GM03348 (cell line): Measurements from ENCODE around the gene REXO1.
A peak's percentile ranks its signal among the peaks of the same experiment; 100 is the strongest.

Experiments used
- DNase-seq: peaks from one replicate; pipeline ENCODE4 v3.0.0; 2012; ENCODE audit warnings: low spot score

The REXO1 gene

DNA sequence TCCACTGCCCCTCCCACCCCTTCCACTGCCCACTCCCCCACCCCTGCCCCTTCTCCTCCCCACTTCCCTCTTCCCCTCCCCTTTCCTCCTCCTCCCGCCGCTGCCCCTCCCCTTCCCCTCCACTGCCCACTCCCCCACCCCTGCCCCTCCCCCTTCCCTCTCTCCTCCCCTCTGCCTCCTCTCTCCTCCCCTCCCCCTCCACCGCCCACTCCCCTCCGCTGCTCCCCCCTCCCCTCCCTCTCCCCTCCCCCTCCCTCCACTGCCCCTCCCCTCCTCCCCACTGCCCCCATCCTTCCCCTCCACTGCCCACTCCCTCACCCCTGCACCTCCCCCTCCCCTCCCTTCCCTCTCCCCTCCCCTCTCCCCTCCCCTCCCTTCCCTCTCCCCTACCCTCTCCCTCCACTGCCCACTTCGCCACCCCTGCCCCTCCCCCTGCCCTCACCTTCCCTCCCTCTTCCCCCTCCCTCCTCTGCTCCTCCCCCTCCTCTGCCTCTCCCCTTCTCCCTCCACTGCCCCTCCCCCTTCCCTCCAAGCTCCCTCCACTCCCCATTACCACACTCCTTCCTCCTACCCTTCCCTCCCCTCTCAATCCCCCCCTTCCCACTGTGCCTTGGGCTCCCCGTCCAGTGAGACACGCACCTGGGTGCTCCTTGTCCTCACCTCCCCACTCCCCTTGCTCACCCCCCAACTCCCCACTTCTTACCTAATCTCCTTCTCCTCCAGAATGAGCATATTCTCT lies 58.1 kb downstream of the REXO1 start:
- no peak for DNase-seq

DNA sequence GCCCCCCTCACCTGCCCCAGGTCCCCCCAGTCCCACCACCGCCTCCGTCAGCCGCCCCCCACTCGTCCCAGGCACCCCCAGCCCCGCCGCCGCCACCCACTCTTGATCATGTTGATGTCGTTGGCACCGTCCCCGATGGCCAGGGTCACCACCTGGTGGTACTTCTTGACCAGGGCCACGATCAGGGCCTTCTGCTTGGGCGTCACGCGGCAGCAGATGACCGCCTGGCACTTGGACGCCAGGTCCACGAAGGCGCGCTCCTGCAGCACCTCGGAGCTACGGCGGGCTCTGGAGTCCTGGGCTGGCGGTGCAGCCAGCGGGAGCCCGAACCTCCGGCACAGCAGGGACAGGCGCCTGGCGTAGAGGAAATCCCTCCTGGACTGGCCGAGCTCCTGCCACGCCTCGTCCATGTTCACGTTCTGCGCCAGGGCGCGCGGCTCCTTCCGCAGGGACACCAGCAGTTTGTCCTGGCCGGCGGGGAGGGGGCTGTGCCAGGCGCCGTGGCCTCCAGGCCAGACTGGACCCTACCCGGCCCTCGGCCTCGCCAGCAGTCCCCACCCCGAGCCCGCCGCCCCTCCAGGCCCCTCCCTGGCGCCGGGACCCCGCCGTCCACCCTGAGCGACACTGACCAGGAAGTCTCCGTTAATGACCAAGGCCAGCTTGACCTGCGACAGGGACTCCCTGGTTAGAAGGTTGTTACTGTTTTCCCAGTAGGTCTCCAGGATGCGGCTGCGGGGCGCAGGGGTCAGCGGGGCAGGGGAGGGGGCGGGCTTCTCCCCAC lies 58.8 kb downstream of the REXO1 start:
- no peak for DNase-seq

DNA sequence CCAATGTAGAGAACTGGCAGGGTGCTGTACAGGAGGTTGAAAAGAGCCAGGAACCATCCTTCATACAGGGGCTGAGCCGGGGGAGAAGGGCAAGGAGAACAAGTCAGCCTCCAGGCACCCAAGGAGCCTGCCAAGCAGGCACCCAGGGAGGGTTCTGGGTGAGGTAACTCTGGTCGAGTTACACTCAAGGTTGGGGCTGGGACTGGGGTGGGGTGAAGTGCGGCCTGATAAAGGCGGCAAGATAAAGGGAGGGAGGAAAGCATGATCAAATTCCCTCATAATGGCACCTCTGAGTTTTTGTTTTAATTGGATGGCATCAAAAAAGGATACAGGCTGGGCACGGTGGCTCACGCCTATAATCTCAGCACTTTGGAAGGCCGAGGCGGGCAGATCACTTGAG lies 61.2 kb downstream of the REXO1 start:
- no peak for DNase-seq

DNA sequence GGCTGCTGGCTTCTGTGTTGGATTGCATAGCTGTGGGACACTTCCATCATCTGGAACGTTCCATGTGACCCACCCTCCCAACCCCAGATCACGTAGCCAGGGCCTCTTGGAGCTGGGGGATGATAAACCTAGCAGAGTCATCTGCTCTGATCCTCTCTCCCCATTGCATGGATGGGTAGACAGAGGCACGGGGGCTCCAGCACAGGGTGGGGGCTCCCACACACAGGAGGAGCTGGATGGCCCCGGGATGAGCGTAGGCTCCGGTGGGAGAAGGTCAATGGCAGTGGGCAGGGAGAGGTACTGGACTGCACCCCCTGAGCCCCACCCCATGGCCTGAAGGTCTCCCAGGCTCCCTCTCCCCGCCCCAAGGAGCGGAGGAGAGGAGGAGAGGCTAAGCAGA lies 61.6 kb downstream of the REXO1 start:
- no peak for DNase-seq

DNA sequence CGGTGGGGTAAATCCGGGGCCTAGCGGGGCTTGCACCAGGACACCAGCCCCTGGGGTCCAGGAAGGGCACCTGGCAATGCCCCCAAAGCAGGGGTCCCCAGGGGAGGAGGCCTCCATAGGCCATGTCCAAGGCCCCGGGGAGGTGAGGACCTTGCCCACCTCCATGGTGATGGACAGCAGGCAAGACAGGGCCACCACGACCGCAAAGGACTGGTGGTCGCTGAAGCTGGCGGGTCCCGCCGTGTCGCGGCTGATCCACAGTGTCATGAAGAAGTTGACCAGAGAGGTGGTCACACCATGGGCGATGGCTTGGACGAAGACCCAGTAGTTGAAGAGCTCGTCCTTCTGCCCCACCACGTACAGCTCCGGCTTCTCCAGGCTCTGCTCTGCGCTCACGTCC lies 63.0 kb downstream of the REXO1 start:
- DNase-seq: no peak

DNA sequence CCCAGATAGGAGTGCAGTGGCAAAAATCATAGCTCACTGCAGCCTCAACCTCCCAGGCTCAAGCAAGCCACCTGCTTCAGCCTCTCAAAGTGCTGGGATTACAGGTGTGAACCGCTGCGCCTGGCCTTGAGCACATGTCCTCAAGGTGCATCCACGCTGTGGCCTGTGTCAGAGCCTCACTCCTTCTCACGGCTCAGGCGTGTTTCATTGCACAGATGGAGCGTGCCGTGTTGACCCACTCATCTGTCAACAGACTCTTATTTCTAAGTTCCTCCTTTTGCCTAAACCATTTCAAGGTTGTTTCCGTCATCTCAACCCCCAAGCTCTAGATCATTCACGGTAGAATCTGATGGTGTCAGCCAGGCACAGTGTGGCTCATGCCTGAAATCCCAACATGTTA lies 64.4 kb downstream of the REXO1 start:
- DNase-seq: no peak

DNA sequence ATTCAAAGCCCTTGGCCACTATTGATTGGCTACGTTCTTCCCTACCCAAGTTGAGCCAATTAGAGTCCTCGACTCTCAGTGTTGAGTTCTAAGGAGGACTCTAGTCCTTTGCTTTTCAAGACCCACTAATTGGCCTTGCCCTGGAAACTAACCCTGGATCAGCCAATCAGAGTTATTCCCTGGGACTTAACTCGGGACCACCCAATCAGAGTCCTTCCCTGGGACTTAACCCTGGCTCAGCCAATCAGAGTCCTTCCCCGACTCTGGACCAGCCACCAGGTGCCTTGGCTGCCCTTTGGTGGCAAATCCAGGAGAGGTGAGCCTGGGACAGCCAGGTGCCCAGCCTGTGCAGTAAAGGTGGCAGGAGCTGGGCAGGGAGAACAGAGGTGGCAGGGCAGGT lies 64.9 kb downstream of the REXO1 start:
- no peak for DNase-seq

DNA sequence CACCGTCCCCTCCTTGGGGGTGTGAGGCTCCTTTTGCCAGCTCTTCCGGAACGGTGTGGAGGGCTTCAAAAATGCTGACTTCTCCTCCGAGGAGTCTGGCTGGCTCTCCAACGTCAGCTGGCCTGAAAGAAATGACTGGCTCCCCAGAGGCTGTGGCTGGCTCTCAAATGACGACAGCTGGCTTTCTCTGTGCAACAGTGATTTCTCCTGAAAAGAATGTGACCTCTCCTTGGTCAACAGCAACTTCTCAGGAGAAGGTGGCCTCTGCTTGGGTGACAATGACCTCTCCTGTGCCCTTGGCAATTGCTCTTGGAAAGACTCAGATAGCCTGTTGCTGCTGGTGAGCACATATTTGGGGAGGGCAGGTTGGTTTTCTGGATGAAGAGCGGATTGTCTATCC lies 65.8 kb downstream of the REXO1 start:
- no peak for DNase-seq

DNA sequence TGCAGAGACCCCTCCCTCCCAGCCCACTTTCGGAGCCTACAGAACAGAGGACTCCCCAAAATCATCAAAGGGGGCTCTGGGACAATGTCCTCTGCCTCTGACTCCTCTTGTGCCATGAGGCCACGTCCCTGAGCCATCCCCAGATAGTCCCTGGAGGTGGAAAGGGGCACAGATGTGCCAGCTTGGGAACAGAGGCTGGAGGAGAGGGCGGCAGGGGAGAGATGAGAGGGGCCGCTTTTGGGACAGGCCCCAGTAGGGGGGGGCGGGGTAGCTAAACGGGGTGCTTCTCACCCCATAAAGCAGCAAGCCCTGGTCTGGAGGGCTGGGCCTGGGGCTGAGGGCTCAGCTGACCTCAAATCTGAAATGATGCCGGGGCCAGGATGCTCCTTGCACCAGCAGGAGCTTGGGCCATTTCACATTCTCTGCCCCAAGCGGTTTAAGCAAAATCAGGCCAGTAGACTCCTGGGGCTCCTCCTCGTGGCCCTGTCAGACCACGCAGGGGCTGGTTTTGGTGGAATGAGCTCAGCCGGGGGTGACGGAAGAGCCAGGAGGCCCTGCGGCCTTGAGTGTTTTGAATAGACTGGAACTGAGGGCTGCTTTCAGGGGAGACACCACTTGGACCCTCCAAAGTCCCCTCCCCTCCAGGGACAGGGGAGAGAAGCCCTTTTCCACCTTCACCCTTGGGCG lies 67.9 kb downstream of the REXO1 start:
- peak; percentile 44 for DNase-seq

DNA sequence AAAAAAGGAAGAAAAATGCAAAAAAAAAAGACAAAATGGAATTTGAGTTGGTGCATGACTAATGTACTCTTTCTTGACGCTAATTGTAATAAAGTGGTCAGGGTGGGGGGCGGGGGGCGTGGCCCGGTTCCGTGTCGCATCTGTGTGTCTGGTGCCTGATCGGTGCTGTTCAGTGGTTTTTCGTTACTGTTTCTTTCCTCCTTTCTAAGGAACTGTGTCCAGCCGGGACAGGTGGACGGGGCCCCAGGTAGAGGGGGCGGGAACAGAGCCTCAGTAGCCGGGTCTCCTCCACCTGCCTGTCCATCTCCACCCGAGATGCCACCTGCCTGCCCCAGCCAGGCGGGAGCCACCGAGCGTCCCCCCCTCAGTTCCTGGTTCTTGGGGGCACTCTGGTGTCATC lies 68.7 kb downstream of the REXO1 start:
- DNase-seq: no peak

DNA sequence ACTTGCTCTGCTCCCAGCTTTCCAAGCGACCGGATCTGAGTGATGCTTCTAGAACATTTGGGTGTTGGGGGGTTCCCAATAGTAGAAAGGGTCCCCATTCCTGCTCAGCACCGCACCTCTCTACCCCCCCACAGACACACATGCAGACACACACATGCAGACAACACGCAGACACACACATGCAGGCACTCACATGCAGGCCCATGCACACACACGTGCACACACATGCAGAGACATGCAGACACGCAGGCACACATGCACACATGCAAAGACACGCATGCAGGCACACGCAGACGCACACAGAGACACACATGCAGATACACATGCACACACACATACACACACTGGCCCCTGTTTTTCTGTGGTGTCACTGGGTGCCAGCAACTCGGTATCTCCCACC lies 71.1 kb downstream of the REXO1 start:
- DNase-seq: no peak

DNA sequence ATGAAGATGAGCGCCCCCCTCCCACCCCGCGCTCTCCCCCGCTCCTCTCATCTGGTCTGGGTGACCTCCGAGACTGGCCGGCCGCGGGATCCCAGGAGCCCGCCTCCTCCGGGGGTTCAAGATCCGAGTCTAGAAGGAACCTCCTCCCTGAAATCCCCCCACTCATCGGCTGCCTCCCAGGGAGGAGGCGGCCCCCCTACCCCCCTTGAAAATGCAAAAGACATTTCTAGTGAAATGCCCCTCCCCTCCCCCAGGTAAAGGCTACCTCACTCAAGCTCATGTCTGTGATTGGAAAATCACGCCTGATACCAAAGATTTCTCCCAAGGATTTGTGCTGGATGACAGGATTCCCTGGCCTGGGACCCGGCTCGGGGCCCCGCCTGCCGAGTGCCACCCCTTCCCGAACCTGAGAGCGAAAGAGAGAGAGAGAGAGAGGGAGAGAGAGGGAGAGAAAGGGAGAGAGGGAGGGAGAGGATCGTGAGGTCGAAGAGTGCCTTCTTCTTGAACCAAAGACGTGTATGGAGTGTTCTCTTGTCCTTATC lies 71.6 kb downstream of the REXO1 start:
- no peak for DNase-seq

DNA sequence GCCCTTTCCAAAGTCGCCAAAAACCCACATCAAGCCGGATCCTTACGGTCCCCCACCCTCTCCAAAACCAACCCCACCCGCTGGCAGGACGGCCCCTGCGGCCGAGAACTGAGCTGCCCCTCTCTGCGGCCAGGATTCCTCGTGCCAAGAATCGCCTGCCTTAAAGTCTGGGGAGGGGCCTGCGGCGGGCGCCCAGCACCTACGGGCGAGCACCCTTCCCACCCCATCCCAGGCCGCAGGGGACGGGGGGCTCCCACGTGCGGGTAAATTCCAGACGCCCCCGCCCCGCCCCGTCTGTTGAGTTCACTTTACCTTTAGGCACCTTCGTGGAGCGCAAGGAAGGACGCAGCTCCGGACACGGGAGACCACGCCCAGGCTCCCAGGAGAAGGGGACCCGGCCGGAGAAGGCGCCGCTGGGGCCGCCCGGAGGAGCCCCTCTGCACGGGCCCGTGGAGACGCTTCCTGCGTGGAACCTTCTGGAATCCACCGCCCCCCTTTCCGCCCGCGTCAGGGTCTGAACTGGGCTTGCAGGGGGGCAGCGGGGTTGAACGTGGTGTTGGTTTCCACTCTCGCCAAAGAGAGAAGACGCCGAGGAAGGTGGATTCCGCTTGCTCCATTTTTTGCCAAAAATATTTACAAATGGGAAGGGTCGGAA lies 72.2 kb downstream of the REXO1 start:
- DNase-seq: no peak

DNA sequence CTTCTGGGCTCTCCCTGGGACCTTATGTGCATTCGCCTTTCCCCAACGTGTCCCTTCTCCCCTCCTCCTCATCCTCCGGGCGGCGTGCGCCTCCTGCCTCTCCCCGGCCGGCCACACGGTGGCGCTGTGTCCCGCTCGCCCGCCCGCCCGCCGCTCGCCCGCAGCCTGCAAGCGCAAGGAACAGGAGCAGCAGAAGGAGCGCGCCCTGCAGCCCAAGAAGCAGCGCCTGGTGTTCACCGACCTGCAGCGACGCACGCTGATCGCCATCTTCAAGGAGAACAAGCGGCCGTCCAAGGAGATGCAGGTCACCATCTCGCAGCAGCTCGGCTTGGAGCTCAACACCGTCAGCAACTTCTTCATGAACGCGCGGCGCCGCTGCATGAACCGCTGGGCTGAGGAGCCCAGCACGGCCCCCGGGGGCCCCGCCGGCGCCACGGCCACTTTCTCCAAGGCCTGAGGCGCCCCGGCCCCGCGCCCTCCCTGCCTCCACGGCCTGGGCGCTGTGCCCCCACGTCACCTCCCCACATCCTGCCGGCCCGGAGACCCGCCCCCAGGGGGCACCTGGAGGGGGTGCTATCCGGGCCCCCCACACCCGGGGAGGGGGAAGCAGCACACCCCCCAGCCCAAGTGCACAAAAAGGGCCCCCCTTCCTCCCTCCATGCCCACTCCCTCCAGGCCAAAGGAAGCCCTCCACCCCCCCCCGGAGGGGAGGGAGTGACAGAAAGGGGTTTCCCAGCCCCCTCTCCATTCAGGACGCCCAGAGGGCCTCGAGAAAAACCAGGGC lies 73.1 kb downstream of the REXO1 start:
- no peak for DNase-seq

DNA sequence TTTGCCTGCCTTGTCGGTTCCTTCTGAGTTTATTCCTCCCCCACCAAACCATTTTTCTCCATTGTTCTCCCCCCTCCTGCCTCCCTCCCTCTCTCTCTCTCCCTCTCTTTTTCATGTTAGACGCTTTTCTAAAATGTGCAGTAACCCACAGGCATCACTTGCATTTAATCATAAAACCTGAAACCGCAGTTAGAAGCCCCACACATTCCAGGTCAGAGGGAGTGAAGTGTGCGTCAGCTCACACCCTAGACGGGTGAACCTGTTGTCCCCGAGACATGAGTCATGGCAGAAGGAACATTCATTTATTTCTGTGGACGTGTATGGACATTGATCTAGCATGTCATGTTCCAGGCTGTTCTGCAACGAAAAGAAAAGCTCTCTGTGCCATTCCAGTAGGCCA lies 75.1 kb downstream of the REXO1 start:
- DNase-seq: no peak

DNA sequence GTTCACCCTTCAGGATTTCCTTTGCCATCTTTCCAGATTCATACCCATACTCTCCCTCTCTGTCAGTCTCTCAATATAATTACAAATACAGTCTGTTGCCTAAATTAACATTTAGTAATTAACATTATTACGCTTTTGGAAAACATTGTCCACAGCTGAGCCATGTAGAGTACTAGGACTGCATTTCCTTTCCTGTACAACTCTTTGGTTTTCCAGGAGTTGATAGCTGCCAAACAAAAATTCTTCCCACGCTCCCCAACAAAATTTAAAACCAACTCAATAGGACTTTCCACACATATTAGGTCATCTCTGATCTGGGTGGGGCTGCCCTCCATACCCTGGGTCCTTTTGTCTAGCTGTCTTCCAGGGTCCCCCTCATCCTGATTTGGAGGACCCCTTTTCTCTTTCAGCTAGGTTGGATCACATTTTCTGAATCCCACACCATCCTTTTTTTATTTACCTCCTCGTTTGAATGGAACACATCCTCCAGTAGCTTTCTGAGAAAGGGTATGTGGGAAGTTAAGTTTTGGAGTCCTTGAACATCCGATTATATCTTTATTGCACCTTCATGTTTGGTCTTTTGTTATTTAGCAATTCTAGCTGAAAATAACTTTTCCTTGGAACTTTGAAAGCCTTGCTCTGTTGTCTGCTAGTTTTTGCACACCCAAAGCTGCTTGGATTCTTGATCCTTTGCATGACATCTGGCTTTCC lies 77.3 kb downstream of the REXO1 start:
- DNase-seq: no peak

DNA sequence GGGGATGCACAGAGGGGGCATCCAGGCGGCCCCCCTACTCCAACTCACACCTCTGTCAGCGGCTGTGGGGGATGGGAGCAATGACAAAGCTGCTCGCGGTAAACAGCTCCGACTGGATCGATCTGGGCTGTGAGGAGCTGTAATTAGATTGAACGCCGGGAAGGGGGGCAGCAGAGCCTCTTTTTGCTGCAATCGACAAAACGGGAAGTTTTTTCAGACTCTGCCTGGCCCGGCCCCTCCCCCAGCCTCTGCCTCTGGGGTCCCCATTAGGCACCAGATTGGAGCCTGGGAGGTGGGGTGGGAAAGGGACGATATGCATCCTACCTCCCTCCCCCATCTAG lies 78.7 kb downstream of the REXO1 start:
- DNase-seq: no peak

DNA sequence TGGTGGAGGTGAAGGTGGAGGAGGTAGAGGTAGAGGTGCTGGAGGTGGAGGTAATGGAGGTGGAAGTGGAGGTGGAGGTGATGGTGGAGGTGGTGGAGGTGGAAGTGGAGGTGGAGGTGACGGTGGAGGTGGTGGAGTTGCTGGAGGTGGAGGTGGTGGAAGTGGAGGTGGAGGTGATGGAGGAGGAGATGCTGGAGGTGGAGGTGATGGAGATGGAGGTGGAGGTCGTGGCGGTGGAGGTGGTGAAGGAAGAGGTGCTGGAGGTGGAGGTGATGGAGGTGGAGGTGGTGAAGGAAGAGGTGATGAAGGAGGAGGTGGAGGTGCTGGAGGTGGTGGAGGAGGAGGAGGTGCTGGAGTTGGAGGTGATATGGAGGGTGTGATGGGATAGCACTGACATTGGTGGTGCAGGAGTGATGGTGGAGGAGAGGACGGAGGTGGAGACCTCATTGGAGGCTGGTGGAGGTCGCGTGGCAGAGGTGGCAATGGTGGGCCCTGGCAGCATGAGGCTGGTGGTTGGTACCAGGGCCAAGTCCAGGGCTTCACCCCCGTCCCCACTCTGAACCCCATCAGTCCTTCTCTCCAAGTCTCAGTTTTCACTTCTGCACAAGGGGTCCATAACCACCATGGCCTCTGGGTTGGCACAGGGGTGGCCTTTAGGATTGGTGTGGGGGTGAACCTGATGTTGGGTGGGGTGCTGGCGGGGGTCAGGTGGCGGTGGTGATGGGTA lies 79.2 kb downstream of the REXO1 start:
- no peak for DNase-seq

DNA sequence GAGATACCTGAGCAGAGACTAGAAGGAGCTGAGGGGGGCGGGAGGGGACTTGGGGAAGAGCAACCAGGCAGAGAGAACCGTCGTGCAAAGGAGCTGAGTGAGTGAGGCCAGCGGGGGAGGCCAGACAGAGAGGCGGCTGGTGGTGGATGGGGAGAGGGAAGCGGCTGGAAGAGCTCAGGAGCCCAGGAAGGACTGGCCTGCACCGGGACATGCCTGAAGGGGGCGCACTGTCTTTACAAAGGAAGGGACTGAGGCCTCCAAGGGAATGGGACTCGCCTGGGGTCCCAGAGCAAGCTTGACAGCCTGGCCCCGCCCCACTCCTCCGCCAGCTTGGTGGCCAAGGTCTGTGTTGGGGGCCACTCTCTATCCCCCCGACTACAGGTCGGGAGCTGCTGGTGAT lies 80.0 kb downstream of the REXO1 start:
- DNase-seq: peak; percentile 53

DNA sequence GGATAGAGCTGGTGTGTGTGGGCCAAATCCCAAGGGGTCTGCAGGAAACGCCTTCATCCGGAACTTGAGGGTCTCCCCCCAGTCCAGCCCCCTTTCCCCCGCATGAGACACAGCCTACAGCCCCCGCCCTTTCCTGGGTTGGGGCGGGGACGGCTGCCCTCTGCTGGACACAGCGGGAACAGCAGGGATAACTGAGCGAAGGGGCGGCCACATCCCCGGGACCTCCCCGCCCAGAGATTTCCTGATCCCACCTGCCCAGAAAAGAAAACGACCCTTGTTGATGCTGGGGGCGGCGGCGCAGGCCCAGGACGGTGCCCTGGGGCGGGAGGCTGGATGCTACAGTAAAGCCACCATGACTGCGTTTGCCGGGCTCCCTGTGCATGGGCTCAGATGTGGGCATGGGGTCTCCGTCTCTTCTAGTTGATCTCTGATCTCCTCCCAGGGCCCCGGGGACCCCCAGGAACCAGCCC lies 80.8 kb downstream of the REXO1 start:
- peak; percentile 91 for DNase-seq
